Measurements from ENCODE around the gene HEYL.
A peak's percentile ranks its signal among the peaks of the same experiment; 100 is the strongest.

DNA sequence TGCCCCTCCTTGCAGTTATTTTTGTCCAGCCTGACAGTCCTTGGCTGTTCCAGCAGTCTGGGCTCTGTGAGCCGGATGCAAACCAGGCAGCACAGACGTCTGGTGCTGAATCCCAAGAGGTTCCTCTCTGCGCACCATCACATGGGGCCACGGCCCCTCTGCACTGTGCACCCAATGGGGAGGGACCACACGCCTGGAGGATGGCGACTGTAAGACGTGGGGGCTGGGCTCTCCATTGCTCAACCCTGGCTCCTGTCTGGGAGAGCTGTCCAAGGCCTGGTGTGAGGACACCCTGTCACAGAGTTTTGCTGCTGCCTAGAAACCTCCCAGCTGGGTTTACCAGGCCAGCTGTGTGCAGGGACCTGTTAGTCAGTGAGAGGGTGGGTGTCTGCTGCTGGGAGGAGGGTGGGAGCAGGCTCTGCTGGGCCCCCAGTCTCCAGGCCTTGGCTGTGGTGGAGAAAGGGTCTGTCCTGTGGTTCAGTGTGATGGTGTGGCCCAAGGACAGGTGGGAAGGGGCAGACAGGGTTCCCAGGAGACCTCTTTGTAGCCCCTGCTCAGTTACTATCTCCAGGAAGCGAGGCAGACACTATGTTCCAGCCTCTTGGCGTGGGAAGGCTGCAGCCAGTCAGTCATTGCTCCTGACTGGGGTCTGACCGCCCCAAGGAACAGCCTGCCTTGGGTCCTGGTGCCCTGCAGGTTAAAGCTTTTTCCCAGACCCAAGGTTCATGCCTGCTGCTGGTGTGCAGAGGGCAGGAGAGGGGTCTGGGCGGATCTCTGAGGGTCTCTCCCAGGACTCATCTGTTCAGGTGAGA lies 13.8 kb downstream of the HEYL start:
- TF ChIP-seq, protein P1, sequence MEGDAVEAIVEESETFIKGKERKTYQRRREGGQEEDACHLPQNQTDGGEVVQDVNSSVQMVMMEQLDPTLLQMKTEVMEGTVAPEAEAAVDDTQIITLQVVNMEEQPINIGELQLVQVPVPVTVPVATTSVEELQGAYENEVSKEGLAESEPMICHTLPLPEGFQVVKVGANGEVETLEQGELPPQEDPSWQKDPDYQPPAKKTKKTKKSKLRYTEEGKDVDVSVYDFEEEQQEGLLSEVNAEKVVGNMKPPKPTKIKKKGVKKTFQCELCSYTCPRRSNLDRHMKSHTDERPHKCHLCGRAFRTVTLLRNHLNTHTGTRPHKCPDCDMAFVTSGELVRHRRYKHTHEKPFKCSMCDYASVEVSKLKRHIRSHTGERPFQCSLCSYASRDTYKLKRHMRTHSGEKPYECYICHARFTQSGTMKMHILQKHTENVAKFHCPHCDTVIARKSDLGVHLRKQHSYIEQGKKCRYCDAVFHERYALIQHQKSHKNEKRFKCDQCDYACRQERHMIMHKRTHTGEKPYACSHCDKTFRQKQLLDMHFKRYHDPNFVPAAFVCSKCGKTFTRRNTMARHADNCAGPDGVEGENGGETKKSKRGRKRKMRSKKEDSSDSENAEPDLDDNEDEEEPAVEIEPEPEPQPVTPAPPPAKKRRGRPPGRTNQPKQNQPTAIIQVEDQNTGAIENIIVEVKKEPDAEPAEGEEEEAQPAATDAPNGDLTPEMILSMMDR (IDR thresholded peaks at IDR 0.05), result no peak
- no peak for TF ChIP-seq POLR2A (IDR thresholded peaks at IDR 0.05)
- TF ChIP-seq POLR2AphosphoS5 (IDR thresholded peaks at IDR 0.05), result peak; percentile 35
